GM18498 (cell line): Measurements from ENCODE around the gene CSN3.

Source experiments
- ATAC-seq: cut with Tn5 transposase; IDR thresholded peaks from one replicate; pipeline ENCODE4 v1.9.1; 2021; ENCODE audit warnings: mild to moderate bottlenecking, moderate library complexity; ENCODE audit not compliant: unreplicated experiment

The CSN3 gene

DNA sequence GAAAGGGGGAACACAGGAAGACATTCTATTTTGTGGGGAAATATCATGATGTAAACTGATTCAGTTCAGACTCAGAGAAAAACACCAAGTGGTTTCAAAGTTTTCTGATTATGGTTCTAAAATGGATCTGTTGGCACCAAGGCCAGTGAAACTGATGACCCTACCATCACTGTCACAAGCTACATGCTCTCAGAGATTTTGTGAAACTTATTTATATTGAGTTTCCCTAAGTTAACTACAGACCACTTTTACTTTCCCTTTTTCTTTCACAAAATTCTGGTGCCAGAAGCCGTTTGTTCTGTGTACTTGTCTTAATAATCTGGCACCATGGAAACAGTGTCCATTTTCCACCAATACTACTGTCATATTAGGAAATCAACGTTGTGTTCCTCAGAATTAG, 48.9 kb downstream of the CSN3 start:
- ATAC-seq, result no peak

DNA sequence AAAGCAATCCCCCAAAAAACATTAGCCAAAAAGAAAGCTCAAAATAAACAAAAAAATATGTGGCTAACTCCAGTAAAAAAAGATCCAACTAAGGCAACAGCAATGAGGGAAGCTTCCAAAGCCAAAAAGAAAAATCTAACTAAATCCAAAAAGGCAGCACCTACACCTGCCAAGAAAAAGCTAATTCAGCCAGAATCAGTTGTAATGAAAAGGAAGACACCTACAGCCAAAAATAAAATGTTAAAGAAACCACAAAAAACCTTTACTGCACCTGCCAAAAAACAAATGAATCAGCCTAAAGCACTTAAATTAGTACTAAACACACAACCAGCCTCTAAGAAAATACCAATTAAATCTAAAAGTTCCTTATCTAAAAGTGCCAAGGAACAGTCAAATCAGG, 55.2 kb downstream of the CSN3 start:
- no peak for ATAC-seq

DNA sequence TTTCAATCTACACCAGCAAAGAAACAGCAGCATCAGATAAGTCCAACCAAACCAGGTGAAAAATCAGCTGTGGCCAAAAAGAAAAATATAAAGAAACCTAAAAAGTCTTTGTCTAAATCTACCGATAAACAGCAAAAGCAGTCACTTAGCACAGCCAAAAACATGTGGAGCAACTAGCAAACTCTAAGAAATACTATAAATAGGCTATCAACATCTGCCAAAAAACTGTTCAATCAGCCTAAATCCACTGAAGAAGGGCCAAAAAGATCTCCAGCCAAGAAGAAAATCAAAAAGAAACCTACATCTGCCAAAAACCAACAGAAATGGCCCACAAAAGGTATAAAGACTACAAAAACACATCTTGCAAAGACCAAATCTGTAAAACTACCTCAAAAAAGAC, 55.7 kb downstream of the CSN3 start:
- no peak for ATAC-seq

DNA sequence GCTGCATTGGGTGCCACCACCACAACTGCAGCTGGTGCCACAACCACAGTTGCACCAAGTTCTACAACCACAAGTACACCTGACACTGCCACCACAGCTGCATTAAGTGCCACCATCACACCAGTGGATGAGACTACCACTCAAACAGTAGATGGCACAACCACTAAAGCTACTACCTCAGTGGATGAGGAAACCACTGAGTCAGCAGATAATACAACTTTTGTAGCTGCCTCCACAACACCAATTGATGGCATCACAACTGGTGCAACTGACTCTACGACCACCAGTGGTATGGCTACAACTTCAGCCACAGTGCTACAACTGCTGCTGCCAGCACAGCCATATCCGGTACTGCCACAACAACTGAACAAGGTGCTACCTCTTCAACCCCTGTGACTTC, 57.2 kb downstream of the CSN3 start:
- no peak for ATAC-seq

DNA sequence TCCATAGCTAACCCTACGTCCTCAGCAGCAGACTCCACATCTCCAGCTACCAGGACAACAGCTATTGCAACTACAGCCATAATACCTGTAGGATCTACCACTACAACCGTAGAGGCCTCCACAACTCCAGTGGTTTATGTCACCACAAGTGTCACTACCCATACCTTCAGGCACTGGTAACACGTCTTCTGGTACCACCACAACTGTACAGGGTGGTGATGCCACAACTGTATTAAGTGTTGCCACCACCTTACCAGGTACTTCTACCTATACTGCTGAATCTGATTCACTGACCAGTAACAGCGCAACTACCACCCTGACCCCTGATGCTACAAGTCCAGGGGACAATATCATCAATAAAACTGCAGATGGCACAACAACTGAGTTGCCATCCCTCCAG, 57.8 kb downstream of the CSN3 start:
- ATAC-seq, result no peak
